Retinal pigment epithelial cell (primary cell): ENCODE data around the gene AREG.

ENCODE experiments used
- DNase-seq: peaks from one replicate; pipeline ENCODE4 v3.0.0-alpha.2; 2010; ENCODE audit warnings: low read depth
- H3K4me3 ChIP-seq: 2 replicates; pipeline ENCODE4 v1.5.1; 2011; ENCODE audit warnings: mild to moderate bottlenecking, low read length, control low read depth, moderate library complexity
- TF ChIP-seq, protein P1 (sequence below): conservative IDR thresholded peaks from 2 replicates; pipeline ENCODE4 v1.5.1; 2011; ENCODE audit warnings: low read depth, low read length, control low read depth, inconsistent platforms

Gene AREG

DNA sequence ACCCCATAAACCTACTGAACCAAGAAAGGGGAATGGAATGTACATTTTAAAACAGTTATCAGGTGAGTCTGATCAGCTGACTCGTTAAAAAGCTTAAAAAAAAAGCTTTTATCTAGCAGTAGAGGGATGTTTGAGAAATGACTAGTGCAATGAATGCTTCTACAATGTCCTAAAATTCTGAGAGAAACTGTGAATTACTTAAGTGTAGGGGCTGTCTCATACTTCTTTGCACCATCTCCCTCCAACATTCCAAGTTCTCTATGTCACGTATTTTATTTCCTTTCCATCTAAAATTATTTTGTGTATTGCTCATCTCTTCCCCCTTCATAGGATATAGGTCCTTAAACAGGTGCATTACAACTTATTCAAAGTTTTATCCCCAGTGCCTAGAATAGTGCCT is 11.9 kb upstream of the AREG start:
- no peak overlapping the region for H3K4me3 ChIP-seq
- TF ChIP-seq, protein P1, sequence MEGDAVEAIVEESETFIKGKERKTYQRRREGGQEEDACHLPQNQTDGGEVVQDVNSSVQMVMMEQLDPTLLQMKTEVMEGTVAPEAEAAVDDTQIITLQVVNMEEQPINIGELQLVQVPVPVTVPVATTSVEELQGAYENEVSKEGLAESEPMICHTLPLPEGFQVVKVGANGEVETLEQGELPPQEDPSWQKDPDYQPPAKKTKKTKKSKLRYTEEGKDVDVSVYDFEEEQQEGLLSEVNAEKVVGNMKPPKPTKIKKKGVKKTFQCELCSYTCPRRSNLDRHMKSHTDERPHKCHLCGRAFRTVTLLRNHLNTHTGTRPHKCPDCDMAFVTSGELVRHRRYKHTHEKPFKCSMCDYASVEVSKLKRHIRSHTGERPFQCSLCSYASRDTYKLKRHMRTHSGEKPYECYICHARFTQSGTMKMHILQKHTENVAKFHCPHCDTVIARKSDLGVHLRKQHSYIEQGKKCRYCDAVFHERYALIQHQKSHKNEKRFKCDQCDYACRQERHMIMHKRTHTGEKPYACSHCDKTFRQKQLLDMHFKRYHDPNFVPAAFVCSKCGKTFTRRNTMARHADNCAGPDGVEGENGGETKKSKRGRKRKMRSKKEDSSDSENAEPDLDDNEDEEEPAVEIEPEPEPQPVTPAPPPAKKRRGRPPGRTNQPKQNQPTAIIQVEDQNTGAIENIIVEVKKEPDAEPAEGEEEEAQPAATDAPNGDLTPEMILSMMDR = no peak
- no peak for DNase-seq

DNA sequence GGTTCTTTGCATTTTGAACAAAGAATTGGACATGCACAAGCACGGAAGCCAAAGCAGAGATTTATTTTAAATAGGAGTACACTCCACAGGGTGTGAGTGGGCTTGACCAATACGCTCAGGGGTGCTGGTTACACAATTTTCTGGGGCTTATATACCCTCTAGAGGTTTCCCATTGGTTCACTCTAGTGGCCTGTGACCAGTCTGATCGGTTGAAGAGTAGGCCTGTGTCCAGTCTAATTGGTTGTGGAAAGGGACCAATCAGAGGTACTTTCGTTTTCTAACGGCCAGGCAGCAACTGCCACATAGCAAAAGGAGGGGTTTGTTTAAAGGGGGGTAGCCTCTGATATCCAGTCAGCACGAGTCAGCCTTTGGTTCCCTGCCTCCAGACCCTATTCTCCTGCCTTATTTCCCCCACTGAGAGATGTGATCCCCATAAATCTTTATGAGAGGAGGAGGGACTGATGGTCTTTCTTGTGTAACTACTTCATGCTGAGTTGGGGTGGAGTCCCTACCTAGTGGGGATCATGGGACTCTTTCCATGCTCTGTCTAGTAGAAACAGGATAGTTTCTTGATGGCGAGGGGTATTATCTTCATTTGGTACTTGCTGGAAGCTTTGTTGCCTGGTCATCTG is 11.3 kb upstream of the AREG start:
- TF ChIP-seq, protein P1 = no peak
- DNase-seq = no peak
- H3K4me3 ChIP-seq = no peak overlapping the region

DNA sequence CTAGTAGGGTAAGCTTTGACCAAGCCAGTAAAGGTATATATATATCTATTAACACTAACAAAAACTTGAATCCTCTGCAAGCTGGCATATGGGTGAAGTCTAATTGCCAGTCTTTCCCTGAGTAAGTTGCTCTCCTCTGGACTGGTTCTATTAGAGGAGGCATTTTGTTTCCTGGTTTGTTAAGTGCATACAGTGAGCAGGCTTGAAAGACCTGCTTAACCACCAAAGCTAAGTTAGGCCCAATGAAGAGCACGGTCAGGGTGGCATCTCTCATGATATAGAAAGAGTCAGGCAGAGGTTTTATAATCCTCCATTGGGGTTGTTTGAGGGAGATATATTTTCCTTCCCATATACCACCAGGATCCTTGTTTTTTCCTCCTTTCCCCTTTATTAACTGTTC is 9.6 kb upstream of the AREG start:
- DNase-seq = no peak
- TF ChIP-seq, protein P1 = no peak

DNA sequence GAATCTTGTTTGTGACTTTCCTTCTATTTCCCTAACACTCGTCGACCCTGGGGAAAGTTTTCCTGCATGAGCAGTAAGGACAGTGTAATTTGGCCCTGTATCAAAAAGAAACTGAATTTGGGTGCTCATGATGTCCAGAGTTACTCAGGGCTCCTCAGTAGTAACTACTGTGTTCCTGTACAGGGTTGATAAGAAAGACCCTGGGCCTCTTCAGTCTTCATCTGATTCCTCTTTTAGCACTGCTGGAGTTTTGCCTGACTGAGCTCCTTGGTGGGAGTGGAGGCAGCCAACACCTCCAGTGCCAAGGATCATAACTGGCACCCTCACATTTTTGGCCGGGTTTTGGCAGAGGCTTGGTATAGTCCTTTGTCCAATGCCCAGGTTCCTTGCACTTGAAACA is 7.1 kb upstream of the AREG start:
- DNase-seq = no peak
- TF ChIP-seq, protein P1 = no peak

More for the DNA sequence above, 9.6 kb upstream of the AREG start:
- no peak overlapping the region for H3K4me3 ChIP-seq

DNA sequence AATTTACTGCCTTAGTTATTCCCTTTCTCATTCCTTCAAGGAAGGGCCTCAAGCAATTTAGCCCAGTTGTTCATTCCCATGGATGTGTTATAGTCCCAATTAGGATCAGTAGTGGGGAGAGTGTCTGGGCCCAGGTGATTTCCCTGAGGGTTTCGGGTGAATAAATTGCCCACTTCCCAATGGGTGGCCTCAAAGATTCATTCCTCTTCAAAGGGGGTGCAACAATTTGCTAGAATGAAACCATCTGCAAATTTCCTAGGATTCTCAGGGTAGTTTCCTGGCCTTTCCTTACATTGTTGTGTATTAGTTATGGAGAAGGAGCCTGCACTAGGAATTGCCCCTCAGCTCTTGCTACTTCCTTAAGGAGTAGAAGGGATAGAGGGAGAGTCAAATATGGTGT is 6.3 kb upstream of the AREG start:
- DNase-seq = no peak
- TF ChIP-seq, protein P1 = no peak
- no peak overlapping the region for H3K4me3 ChIP-seq

More for the DNA sequence above, 7.1 kb upstream of the AREG start:
- H3K4me3 ChIP-seq = no peak overlapping the region

DNA sequence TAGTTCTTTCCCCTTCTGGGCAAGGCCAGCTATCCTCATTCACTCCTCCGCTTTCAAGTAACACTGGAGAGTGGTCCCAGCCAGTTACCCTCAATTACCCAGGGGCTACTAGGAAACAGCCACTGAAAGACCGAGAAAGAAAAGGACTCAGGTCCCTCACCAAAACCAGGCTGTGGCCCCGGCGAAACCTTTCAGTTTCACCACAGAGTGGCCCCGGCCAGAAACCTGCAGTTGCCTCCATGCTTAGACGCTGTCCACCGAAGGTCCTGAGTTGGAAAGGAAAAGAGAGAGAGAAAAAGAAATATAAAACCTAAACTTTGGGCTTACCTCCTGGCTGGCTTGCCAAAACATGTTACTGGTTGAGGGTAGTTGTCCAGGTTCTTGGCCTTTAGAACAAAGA is 5.0 kb upstream of the AREG start:
- DNase-seq = no peak
- TF ChIP-seq, protein P1 = no peak
- no peak overlapping the region for H3K4me3 ChIP-seq

DNA sequence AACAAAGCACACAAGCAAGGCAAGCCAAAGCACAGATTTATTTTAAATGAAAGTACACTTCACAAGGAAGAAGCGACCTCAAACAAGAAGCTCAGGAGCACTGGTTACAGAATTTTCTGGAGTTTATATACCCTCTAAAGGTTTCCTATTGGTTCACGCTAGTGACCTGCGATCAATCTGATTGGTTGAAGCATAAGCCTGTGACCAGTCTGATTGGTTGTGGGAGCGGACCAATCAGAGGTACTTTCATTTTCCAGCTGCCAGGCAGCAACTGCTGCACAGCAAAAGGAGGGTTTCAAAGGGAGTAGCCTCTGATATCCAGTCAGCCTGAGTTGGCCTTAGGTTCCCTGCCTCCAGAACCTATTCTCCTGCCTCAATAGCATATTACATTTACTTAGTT is 4.6 kb upstream of the AREG start:
- no peak overlapping the region for H3K4me3 ChIP-seq
- TF ChIP-seq, protein P1 = no peak
- no peak for DNase-seq
